Endodermal cell (in vitro differentiated cells): ENCODE results near the gene KRTAP10-11. TPM values are rescaled to one million over a fixed set of nuclear protein-coding genes. Genes with fewer than 3 reads are reported as not detected.

Experiments used
- DNase-seq: peaks from one replicate; pipeline ENCODE4 v3.0.0-alpha.2; 2017
- H3K27ac ChIP-seq: 2 replicates; pipeline ENCODE4 v1.5.1; 2013; ENCODE audit warnings: mild to moderate bottlenecking, low read depth, low read length, moderate library complexity
- H3K27me3 ChIP-seq: 2 replicates; pipeline ENCODE4 v1.6.1; 2013; ENCODE audit warnings: mild to moderate bottlenecking, low read length, moderate library complexity; ENCODE audit not compliant: insufficient read depth, control insufficient read depth, poor library complexity, severe bottlenecking
- H3K36me3 ChIP-seq: 2 replicates; pipeline ENCODE4 v1.7.0; 2013; ENCODE audit warnings: mild to moderate bottlenecking, low read length, moderate library complexity; ENCODE audit not compliant: control insufficient read depth, insufficient read depth
- H3K4me1 ChIP-seq: one replicate; pipeline ENCODE4 v1.7.0; 2013; ENCODE audit warnings: low read length; ENCODE audit not compliant: control insufficient read depth, insufficient read depth
- H3K4me3 ChIP-seq: 2 replicates; pipeline ENCODE4 v1.5.1; 2013; ENCODE audit warnings: mild to moderate bottlenecking, low read length, moderate library complexity
- H3K9ac ChIP-seq: 2 replicates; pipeline ENCODE4 v1.6.1; 2013; ENCODE audit warnings: mild to moderate bottlenecking, low read length, moderate library complexity; ENCODE audit not compliant: poor library complexity, severe bottlenecking; ENCODE audit errors: extremely low read depth
- H3K9me3 ChIP-seq: 2 replicates; pipeline ENCODE4 v1.6.1; 2013; ENCODE audit warnings: mild to moderate bottlenecking, low read length, moderate library complexity; ENCODE audit not compliant: control insufficient read depth
- H3K27ac Mint-ChIP-seq: 2 replicates; pipeline ENCODE4 v1.8.0; 2020; ENCODE audit warnings: mixed read lengths
- H3K27me3 Mint-ChIP-seq: 2 replicates; pipeline ENCODE4 v1.8.0; 2021; ENCODE audit warnings: mild to moderate bottlenecking, mixed read lengths; ENCODE audit not compliant: insufficient read depth
- H3K36me3 Mint-ChIP-seq: 2 replicates; pipeline ENCODE4 v1.8.0; 2020; ENCODE audit warnings: low read depth, mixed read lengths
- H3K4me1 Mint-ChIP-seq: 2 replicates; pipeline ENCODE4 v1.8.0; 2020; ENCODE audit warnings: mixed read lengths
- H3K4me3 Mint-ChIP-seq: 2 replicates; pipeline ENCODE4 v1.8.0; 2020; ENCODE audit warnings: mild to moderate bottlenecking, moderate library complexity, mixed read lengths
- H3K9me3 Mint-ChIP-seq: 2 replicates; pipeline ENCODE4 v1.8.0; 2020; ENCODE audit warnings: mild to moderate bottlenecking, mixed read lengths
- CTCF ChIP-seq: fragments of 200-600 bp; sonication (generic); conservative IDR thresholded peaks from 2 replicates; pipeline ENCODE4 v1.5.0; 2021; ENCODE audit warnings: antibody characterized with exemption, mild to moderate bottlenecking
- WGBS, 2 experiments: methylation state at CpG; one replicate each; pipeline versions ENCODE4 v1.1.5 to v1.1.7; 2013; ENCODE audit warnings: missing lambda C conversion rate in 2 of 2, mixed read lengths in 1 of 2; ENCODE audit not compliant: insufficient coverage in 1 of 2, insufficient read length in 1 of 2; 5-methylcytosine and 5-hydroxymethylcytosine counted together
- total RNA-seq, 2 donors: library from RNA; stranded (reverse); fragmentation: NEBNext Ultra II Directional in 1 of 2; extraction: Animal tissue kit (Norgen Biotek cat#: 25700) in 1 of 2; gene quantifications; 2 replicates in 1 of 2; 3 replicates in 1 of 2; pipeline ENCODE4 v1.2.1, GENCODE V29; 2021

The KRTAP10-11 gene
- total RNA-seq, 2 donors from 2014 or later: not detected

- Mint-ChIP-seq H3K9me3 (peaks cover 59% of the 10 kb centered on the region), H3K4me1 (no peaks in the 10 kb centered on the region), H3K27me3 (peaks cover 11% of the 10 kb centered on the region), H3K4me3 (no peak overlapping the region), H3K36me3 (peaks cover 3% of the 10 kb centered on the region), H3K27ac (no peak overlapping the region)
- 91% methylated on average over 1 of the region's 1 CpG; no CpG with 5 or more reads in 1 of the 2 experiments for WGBS, 2 experiments
- H3K4me1 ChIP-seq: no peaks in the 10 kb centered on the region
- no peaks in the 10 kb centered on the region for H3K27me3 ChIP-seq
- peaks cover 50% of the 10 kb centered on the region for H3K9me3 ChIP-seq
- no peaks in the 10 kb centered on the region for H3K36me3 ChIP-seq
- H3K27ac ChIP-seq: no peak overlapping the region
- no peak for TF ChIP-seq CTCF
- no peak for DNase-seq
- H3K4me3 ChIP-seq: no peak overlapping the region
- H3K9ac ChIP-seq: no peak overlapping the region
These were observed 25.7 kb downstream of the KRTAP10-11 start for GRCh38 chr21:44671911-44672310.

GRCh38 chr21:44677881-44678280 lies 31.7 kb downstream of the KRTAP10-11 start:
- H3K4me1 Mint-ChIP-seq: no peaks in the 10 kb centered on the region
- no peaks in the 10 kb centered on the region for H3K36me3 ChIP-seq
- no peak overlapping the region for H3K4me3 ChIP-seq
- TF ChIP-seq CTCF: no peak
- 96 to 97% methylated on average over 10 to 13 of the region's 13 CpGs for WGBS, 2 experiments
- H3K4me3 Mint-ChIP-seq: no peak overlapping the region
- H3K36me3 Mint-ChIP-seq: peaks cover under 1% of the 10 kb centered on the region
- no peak overlapping the region for H3K9ac ChIP-seq
- H3K27ac Mint-ChIP-seq: no peak overlapping the region
- no peak for DNase-seq
- peaks cover 10% of the 10 kb centered on the region for H3K9me3 ChIP-seq
- no peaks in the 10 kb centered on the region for H3K4me1 ChIP-seq
- peaks cover 9% of the 10 kb centered on the region for H3K9me3 Mint-ChIP-seq
- no peaks in the 10 kb centered on the region for H3K27me3 ChIP-seq
- H3K27ac ChIP-seq: no peak overlapping the region
- H3K27me3 Mint-ChIP-seq: peaks cover 24% of the 10 kb centered on the region

- no peaks in the 10 kb centered on the region for H3K36me3 ChIP-seq
- H3K27ac ChIP-seq: no peak overlapping the region
- 79 to 86% methylated on average over 6 to 11 of the region's 11 CpGs for WGBS, 2 experiments
- H3K4me1 ChIP-seq: no peaks in the 10 kb centered on the region
- no peaks in the 10 kb centered on the region for H3K9me3 ChIP-seq
- H3K27ac Mint-ChIP-seq: no peak overlapping the region
- H3K9ac ChIP-seq: no peak overlapping the region
- peaks cover 41% of the 10 kb centered on the region for H3K27me3 Mint-ChIP-seq
- no peak overlapping the region for H3K4me3 ChIP-seq
- no peaks in the 10 kb centered on the region for H3K27me3 ChIP-seq
- H3K4me1 Mint-ChIP-seq: peaks cover 8% of the 10 kb centered on the region
- no peak for DNase-seq
- no peak for TF ChIP-seq CTCF
- H3K36me3 Mint-ChIP-seq: no peaks in the 10 kb centered on the region
- no peak overlapping the region for H3K4me3 Mint-ChIP-seq
- no peaks in the 10 kb centered on the region for H3K9me3 Mint-ChIP-seq
These were observed 34.9 kb downstream of the KRTAP10-11 start for GRCh38 chr21:44681152-44681551.
